SKM-1 (cell line): ENCODE data around the gene TULP4.

Source experiments
- DNase-seq: peaks from one replicate; lab custom pipeline; 2025; ENCODE audit not compliant: unreplicated experiment; lab: John Stamatoyannopoulos, UW

Gene TULP4

GRCh38 chr6:158356586-158357546 lies 44.6 kb downstream of the TULP4 start:
- DNase-seq, result no peak

GRCh38 chr6:158357570-158358216 lies 45.4 kb downstream of the TULP4 start:
- no peak for DNase-seq

- no peak for DNase-seq
Measured at GRCh38 chr6:158358450-158359077, 46.3 kb downstream of the TULP4 start.

GRCh38 chr6:158361068-158361467 lies 48.8 kb downstream of the TULP4 start:
- no peak for DNase-seq

- DNase-seq, result no peak
Measured at GRCh38 chr6:158361961-158362669, 49.9 kb downstream of the TULP4 start.

- no peak for DNase-seq
Measured at GRCh38 chr6:158366363-158366762, 54.1 kb downstream of the TULP4 start.

- no peak for DNase-seq
Measured at GRCh38 chr6:158367816-158368215, 55.6 kb downstream of the TULP4 start.

- no peak for DNase-seq
Measured at GRCh38 chr6:158369241-158369640, 57.0 kb downstream of the TULP4 start.

- no peak for DNase-seq
Measured at GRCh38 chr6:158370805-158371204, 58.5 kb downstream of the TULP4 start.

- DNase-seq, result no peak
Measured at GRCh38 chr6:158371261-158371660, 59.0 kb downstream of the TULP4 start.

- no peak for DNase-seq
Measured at GRCh38 chr6:158372574-158372973, 60.3 kb downstream of the TULP4 start.

GRCh38 chr6:158373214-158373613 lies 60.9 kb downstream of the TULP4 start:
- DNase-seq, result no peak

GRCh38 chr6:158374020-158374419 lies 61.8 kb downstream of the TULP4 start:
- no peak for DNase-seq

GRCh38 chr6:158376631-158377081 lies 64.4 kb downstream of the TULP4 start:
- DNase-seq, result no peak

- DNase-seq, result no peak
Measured at GRCh38 chr6:158377860-158378259, 65.6 kb downstream of the TULP4 start.

- DNase-seq, result no peak
Measured at GRCh38 chr6:158379336-158379735, 67.1 kb downstream of the TULP4 start.

GRCh38 chr6:158381214-158381613 lies 68.9 kb downstream of the TULP4 start:
- DNase-seq, result no peak

- DNase-seq, result no peak
Measured at GRCh38 chr6:158382491-158382890, 70.2 kb downstream of the TULP4 start.

GRCh38 chr6:158383057-158383456 lies 70.8 kb downstream of the TULP4 start:
- DNase-seq, result no peak

- no peak for DNase-seq
Measured at GRCh38 chr6:158383542-158383941, 71.3 kb downstream of the TULP4 start.

- no peak for DNase-seq
Measured at GRCh38 chr6:158384671-158385110, 72.4 kb downstream of the TULP4 start.
